Fibroblast of skin of right quadriceps (primary cell): ENCODE results near the gene PDIA5.
A peak's percentile ranks its signal among the peaks of the same experiment; 100 is the strongest.

Experiments
- DNase-seq: peaks from one replicate; pipeline ENCODE4 v3.0.0-alpha.2; 2013

Gene PDIA5

GRCh38 chr3:123122057-123122456, 55.2 kb downstream of the PDIA5 start:
- no peak for DNase-seq

DNA sequence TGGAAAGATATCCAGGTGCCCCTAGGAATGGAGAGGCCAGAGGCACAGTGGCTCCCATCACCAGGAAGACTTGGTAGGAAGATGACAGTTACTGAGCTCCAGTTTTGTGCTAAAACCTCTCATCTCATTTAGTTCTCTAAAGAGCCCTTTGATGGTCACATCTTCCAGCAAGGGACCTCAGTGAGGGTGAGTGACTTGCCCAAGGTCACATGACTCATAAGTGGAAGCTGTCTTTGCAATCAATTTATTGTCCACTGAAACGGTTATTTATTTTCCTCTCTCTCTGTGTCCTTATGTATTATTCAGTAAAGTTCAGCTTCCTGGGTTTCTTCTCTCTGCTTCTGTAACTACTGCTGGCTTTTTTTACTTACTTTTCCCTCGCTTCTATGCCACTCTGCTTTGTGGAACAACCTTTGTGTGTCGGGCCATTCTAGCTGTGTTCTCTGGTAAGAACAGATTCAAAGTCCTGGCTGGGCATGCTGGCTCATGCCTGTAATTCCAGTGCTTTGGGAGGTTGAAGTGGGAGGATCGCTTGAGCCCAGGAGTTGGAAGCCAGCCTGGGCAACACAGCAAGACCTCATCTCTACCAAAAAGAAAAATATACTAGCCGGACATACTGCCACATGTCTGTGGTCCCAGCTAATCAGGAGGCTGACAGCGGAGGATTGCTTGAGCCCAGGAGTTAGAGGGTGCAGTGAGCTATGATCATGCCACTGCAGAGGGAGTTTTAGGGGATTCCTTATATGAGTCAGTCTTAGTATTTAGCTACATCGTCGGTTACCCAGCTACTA, 55.9 kb downstream of the PDIA5 start:
- DNase-seq = no peak

DNA sequence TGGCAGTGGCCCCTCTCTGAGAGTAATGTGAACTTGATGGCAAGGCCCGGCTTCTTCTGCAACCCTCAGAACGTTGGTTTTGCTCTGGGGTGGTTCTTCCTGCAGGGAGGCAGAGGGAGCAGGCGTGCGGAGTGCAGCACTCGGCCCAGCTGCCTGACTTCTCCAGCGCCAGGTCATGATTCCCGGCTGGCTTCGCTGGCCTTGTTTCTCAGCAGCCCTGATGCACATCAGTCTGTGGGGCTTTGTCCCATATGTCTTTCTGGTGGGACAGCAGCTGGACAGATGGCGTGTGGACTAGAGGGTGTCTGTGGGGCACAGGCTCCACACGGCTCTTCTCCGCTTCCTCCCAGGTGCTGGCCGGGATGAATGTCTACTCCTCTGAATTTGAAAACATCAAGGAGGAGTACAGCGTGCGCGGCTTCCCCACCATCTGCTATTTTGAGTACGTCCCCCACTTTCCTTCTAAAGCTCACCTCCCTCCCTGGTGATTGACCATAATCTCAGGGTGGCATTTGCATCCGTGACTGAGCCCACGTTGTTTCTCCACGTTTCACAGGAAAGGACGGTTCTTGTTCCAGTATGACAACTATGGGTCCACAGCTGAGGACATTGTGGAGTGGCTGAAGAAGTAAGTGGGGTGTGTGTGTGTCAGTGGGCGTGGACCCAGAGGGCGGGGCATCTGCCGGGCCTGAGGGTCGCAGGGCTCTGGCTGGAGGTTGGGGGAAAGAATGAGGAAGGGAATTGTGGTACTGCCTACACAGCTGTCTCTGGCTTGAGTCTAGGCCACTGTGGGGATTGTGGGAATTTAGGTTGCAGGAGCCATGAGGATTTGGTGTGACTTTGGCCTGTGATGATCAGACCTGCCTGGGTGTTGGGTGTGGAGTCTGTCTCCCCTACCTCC, 57.1 kb downstream of the PDIA5 start:
- DNase-seq = no peak

- no peak for DNase-seq
Measured at GRCh38 chr3:123124971-123125370, 58.1 kb downstream of the PDIA5 start.

DNA sequence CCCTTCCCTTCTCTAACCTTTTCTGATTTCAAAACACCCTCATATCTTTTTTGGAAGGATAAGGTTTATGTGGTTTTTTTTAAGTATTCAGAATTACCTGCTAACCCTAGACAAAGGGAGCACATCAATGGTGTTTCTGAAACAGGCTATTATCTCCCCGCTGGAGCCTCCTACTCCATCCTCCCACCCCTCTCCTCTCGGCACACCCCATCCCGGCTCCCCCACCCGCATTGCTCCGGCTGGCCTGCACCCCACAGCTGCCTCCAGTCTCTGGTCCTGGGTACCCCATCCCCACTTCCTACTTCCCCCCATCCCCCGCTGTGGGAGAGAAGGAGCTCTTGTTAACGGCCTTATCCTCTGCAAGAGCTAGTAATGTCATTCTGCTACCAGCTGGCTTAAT, 59.2 kb downstream of the PDIA5 start:
- DNase-seq = no peak

- no peak for DNase-seq
Measured at GRCh38 chr3:123126653-123127052, 59.8 kb downstream of the PDIA5 start.

GRCh38 chr3:123129092-123129491, 62.3 kb downstream of the PDIA5 start:
- no peak for DNase-seq

DNA sequence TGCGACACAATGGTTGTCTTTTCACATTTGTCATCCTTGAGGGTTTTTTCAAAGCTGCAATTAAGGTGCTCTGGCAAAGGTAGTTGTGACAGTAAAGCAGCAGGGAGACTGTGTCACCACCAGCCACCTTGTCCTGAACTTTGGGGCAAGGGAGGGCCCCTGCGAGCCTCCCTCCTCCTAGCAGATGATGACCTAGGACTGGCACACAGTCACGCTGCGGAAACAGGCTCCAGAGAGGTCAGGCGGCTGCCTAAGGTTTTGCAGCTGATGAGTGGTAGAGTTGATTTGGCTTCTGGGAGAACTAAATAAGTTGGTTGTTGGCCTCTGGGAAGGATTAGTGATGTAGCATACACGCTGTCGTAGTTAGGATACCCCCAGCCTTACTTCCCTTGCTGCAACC, 62.7 kb downstream of the PDIA5 start:
- no peak for DNase-seq

GRCh38 chr3:123130079-123130750, 63.4 kb downstream of the PDIA5 start:
- no peak for DNase-seq

DNA sequence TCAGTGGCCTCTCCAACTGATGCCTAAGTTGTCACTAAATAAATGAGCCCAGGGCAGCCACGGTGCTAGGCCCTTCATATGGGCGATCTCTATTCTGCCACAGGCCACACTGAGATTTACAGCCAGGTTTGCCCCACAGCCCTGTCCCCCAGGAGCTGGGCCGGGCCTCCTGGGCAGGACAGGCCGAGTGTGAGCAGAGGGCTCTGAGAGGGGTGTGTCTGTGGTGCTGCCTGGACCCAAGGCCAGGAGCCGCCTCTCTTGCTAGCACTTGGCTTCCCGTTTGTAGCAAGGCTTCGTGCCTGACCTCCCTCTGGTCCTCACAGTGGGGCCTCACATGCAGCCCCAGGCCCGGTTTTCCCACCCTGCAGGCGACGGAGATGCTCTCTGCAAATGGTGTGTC, 67.8 kb downstream of the PDIA5 start:
- no peak for DNase-seq

DNA sequence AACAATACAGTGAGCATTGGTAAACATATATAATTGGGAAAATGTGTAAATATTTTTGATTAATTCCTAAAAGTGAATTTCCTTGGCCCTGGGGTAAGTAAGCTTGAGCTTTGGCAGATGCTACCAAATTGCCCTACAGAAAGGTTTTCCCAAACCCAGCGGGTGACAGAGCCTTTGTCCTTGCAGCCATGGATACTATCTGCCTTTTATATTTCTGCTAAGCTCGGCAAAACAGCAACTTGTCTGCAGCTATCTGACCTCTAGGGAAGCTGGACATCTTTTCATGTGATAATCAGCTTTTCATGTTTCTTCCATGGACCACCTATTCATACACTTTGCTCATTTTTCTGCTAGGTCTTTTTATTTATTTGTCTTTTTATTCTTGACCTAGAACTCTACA, 70.2 kb downstream of the PDIA5 start:
- DNase-seq = no peak

- DNase-seq = peak; percentile 84
Measured at GRCh38 chr3:123138839-123139444, 72.1 kb downstream of the PDIA5 start.

DNA sequence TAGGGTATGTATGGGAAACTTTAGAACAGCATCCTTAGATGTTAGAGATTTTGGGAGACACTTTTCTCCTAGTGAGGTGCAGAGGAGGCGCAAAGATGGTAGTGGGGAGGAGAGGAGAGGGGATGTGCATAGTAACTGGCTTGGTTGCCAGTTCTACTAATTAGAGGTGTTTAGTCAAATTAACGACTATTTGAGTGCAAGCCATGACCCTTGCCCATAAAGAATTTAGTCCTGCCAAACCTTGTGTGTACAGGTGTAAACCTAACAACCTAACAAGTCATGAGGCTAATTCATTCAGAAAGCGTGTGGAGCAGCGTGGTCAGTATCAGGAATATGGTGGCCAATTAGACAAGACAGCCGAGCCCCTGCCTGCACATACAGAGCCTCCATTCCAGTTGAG, 72.7 kb downstream of the PDIA5 start:
- DNase-seq = no peak

DNA sequence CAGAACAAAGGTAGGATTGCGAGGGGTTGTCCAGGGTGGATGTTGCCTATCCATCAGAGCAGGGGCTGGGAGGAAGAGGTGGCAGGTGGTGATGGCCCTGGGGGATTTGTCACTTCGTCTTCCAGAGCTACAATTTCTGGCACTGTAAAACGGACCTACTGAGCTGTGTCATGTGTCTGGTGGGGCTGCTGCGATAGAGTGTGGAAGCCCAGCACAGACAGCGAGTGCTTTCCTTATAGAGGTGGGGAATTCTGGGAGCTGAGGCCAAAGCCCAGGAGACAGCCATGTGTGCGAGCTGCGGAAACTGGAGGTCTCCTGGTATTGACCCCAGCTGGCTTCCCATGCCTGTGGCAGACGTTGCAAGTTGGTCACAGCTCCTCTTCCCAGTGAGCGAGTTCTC, 73.7 kb downstream of the PDIA5 start:
- no peak for DNase-seq

- no peak for DNase-seq
Measured at GRCh38 chr3:123141276-123141675, 74.5 kb downstream of the PDIA5 start.

DNA sequence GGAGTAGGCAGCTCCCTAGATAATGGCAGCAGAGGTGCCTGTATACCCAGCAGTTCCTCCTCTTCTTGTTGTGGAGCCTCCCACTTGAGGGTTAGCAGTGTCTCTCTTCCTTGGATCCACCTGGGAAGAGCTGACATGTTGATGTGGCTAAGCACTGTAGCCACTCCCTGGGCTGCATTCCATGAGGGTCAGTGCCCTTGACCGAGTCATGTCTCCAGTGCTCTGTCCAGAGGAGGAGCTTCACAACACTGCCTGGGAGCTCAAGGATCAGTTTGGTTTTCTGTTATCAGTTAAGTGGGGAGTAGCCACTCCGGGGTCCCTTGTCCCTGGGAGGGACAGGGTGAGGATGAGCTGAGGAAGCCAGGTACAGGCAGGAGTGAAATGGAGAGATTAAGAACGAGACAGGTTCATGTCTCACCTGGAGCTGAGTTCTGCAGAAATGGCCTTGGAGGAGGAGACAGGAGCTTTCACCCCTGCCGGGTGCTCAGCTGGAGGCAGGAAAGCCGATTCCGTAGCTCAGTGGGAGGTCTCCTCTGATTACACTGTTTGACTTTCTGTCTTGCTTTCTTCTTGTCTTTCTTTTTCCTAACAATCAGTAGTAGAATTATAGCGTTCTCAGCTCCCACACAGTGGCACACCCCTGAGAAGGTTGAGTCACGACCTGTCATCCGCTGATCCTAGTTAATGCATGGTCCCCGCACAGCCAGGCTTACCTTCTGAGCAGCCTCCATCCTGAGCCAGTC, 77.0 kb downstream of the PDIA5 start:
- no peak for DNase-seq

DNA sequence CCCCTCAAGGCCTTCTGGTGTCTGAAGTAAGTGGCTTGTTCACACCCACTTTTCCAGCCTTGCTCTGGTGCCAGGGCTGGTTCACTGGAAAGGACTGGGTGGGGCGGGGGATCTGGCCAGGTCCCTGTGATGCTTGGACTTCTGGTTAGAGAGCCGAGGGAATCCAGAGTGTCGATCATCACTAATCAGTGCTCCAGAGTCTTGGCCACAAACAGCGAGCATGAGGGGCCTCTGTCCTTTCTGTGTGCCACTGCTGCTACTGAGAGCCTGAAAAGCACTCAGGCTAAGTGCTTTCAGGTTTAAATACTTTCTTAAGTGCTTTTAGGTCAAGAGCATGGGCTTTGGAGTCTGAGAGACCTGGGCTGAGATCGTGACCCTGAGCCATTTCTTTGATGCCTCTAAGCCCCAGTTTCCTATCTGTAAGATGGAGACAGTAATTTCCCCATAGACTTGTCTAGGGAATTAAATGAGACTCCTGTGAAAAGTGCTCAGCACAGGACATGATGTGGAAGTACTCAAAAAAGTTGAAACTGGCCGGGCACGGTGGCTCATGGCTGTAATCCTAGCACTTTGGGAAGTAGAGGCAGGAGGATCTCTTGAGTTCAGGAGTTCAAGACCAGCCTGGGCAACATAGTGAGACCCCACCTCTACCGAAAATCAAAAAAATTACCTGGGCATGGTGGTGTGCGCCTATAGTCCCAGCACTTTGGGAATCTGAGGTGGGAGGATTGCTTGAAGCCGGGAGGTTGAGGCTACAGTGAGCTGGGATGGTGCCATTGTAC, 81.1 kb downstream of the PDIA5 start:
- no peak for DNase-seq

DNA sequence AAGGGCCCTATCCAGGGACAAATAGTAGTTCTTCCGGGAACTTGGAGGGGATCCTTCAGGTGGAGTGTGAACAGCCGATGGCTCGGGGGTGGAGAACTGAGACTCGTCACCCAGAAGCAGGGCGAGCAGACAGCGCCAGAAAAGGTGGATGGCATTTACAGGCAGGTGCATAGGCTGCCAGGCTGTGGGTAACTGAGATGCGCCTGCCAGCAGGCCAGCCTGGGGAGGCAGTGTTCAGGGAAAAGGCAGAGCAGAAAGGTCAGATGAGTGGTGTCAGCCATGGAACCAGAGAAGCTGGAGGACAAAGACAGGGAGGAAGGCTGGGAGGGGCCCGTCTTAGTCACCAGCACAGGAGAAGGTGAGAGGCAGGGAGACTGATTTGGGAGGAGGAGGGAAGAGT, 81.9 kb downstream of the PDIA5 start:
- DNase-seq = no peak

DNA sequence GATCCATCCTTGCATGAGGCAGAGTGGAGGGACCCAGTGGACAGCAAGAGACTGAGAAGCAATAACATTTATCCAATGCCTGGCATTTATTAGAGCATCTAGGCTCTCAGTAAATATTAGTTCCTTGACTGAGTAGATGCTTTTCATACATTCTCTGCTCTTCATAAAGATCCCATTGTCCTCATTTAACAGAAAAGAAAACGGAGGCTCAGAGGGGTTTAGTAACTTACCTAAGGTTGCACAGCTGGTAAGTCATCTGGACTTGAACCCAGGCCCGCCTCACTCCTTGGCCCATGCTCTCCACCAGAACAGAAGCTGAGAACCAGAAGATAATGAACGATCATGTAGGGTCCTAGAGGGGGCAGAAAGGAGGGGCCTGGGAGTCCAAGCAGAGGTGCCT, 82.7 kb downstream of the PDIA5 start:
- no peak for DNase-seq

GRCh38 chr3:123150449-123151215, 83.8 kb downstream of the PDIA5 start:
- DNase-seq = no peak

DNA sequence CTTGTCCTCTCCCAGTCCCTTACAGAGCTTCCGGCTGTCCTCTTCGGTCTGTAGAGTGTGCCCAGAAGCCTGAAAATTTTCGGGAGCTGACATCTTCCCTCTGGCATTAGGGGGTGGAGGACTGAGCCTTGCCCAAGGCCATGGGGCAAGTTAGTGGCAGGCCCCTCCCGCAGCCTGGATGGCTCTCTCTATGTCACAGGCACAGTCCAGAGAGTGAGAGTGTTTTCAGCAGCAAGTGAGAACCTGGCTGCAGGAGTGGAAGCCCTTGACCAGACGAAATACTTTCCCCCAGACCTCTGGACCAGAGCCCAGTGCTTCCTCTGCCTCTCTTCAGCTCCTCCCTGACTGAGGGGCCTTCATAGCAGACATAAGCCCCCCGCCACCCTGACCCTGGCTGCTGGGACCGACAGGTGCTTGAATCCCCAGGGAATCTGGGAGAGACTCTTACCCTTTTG, 84.5 kb downstream of the PDIA5 start:
- no peak for DNase-seq
